WTC11 (cell line): ENCODE data around the gene CELSR1. TPM values are rescaled to one million over a fixed set of nuclear protein-coding genes. Genes with fewer than 3 reads are reported as not detected.

Experiments used
- ATAC-seq: fragments of 200-7000 bp; cut with Tn5 transposase; 2 replicates; pipeline ENCODE4 v1.10.0; 2021; ENCODE audit warnings: mild to moderate bottlenecking, moderate library complexity
- CTCF ChIA-PET: fragments of 300-600 bp; sonication (Branson Sonifier 250); formaldehyde crosslinking; loops from one replicate; lab custom pipeline; 2021; ENCODE audit warnings: antibody characterized with exemption; lab: Charles Lee
- POLR2A ChIA-PET: fragments of 350-600 bp; sonication (Branson Sonifier 250); formaldehyde crosslinking; loops from one replicate; lab custom pipeline; 2021; ENCODE audit warnings: antibody characterized with exemption; lab: Charles Lee
- DNase-seq: peaks from one replicate; pipeline ENCODE4 v3.0.0; 2021; ENCODE audit warnings: low spot score
- H3K27ac Mint-ChIP-seq: 2 replicates; pipeline ENCODE4 v1.8.0; 2021; ENCODE audit warnings: mixed read lengths
- H3K27me3 Mint-ChIP-seq: 2 replicates; pipeline ENCODE4 v1.8.0; 2021; ENCODE audit warnings: low read depth, mild to moderate bottlenecking, moderate library complexity, mixed read lengths
- H3K36me3 Mint-ChIP-seq: 2 replicates; pipeline ENCODE4 v1.8.0; 2021; ENCODE audit warnings: mixed read lengths
- H3K4me1 Mint-ChIP-seq: 2 replicates; pipeline ENCODE4 v1.8.0; 2022; ENCODE audit warnings: mixed read lengths
- H3K4me3 Mint-ChIP-seq: 2 replicates; pipeline ENCODE4 v1.8.0; 2021; ENCODE audit warnings: mild to moderate bottlenecking, moderate library complexity, mixed read lengths
- H3K9me3 Mint-ChIP-seq: 2 replicates; pipeline ENCODE4 v1.8.0; 2021; ENCODE audit warnings: mixed read lengths
- ARID4B ChIP-seq: sonication (generic); formaldehyde crosslinking; IDR thresholded peaks from 2 replicates; pipeline ENCODE4 v1.8.0; 2023; ENCODE audit warnings: missing genetic modification reagents, mild to moderate bottlenecking, borderline replicate concordance
- ATF2 ChIP-seq: sonication (generic); formaldehyde crosslinking; IDR thresholded peaks from 2 replicates; pipeline ENCODE4 v1.8.1; 2022; ENCODE audit warnings: low read depth, missing genetic modification reagents, borderline replicate concordance
- ATF3 ChIP-seq: sonication (generic); formaldehyde crosslinking; conservative IDR thresholded peaks from 2 replicates; pipeline ENCODE4 v1.8.1; 2022; ENCODE audit warnings: mild to moderate bottlenecking, missing genetic modification reagents
- CDX4 ChIP-seq: fragments of 250-450 bp; sonication (Bioruptor Pico); IDR thresholded peaks from 2 replicates; pipeline ENCODE4 v1.9.0; 2021; ENCODE audit warnings: moderate library complexity, mild to moderate bottlenecking, inconsistent platforms, borderline replicate concordance
- CREB1 ChIP-seq: sonication (generic); formaldehyde crosslinking; IDR thresholded peaks from 2 replicates; pipeline ENCODE4 v1.8.0; 2023; ENCODE audit warnings: mild to moderate bottlenecking, missing genetic modification reagents
- CTCF ChIP-seq: fragments of 200-600 bp; IDR thresholded peaks from 2 replicates; pipeline ENCODE4 v1.8.0; 2022; ENCODE audit warnings: antibody characterized with exemption
- FOXP1 ChIP-seq: sonication (generic); formaldehyde crosslinking; IDR thresholded peaks from 2 replicates; pipeline ENCODE4 v1.8.0; 2022; ENCODE audit warnings: missing genetic modification reagents, mild to moderate bottlenecking, moderate library complexity, borderline replicate concordance
- GABPB1 ChIP-seq: sonication (generic); formaldehyde crosslinking; IDR thresholded peaks from 2 replicates; pipeline ENCODE4 v1.8.1; 2023; ENCODE audit warnings: mild to moderate bottlenecking, missing genetic modification reagents
- KAT7 ChIP-seq: sonication (generic); formaldehyde crosslinking; IDR thresholded peaks from 2 replicates; pipeline ENCODE4 v1.8.1; 2023; ENCODE audit warnings: missing genetic modification reagents, mild to moderate bottlenecking, borderline replicate concordance
- MAX ChIP-seq: sonication (generic); formaldehyde crosslinking; IDR thresholded peaks from 2 replicates; pipeline ENCODE4 v1.8.0; 2022; ENCODE audit warnings: mild to moderate bottlenecking, missing genetic modification reagents
- MLX ChIP-seq: sonication (generic); formaldehyde crosslinking; IDR thresholded peaks from 2 replicates; pipeline ENCODE4 v1.8.1; 2023; ENCODE audit warnings: mild to moderate bottlenecking, missing genetic modification reagents, moderate library complexity
- RELA ChIP-seq: sonication (generic); formaldehyde crosslinking; IDR thresholded peaks from 2 replicates; pipeline ENCODE4 v1.8.1; 2022; ENCODE audit warnings: missing genetic modification reagents, mild to moderate bottlenecking, borderline replicate concordance
- TP53 ChIP-seq: sonication (generic); formaldehyde crosslinking; IDR thresholded peaks from 2 replicates; pipeline ENCODE4 v1.8.1; 2023; ENCODE audit warnings: mild to moderate bottlenecking, missing genetic modification reagents
- USF2 ChIP-seq: sonication (generic); formaldehyde crosslinking; IDR thresholded peaks from 2 replicates; pipeline ENCODE4 v1.8.1; 2023; ENCODE audit warnings: mild to moderate bottlenecking, missing genetic modification reagents, moderate library complexity
- ZBTB43 ChIP-seq: sonication (generic); formaldehyde crosslinking; IDR thresholded peaks from 2 replicates; pipeline ENCODE4 v1.8.1; 2023; ENCODE audit warnings: mild to moderate bottlenecking, missing genetic modification reagents
- ZMAT4 ChIP-seq: fragments of 250-450 bp; sonication (Bioruptor Pico); IDR thresholded peaks from 2 replicates; pipeline ENCODE4 v1.9.0; 2021; ENCODE audit warnings: mild to moderate bottlenecking
- ZNF121 ChIP-seq: sonication (generic); formaldehyde crosslinking; IDR thresholded peaks from 2 replicates; pipeline ENCODE4 v1.8.0; 2023; ENCODE audit warnings: missing genetic modification reagents
- ZNF232 ChIP-seq: sonication (generic); formaldehyde crosslinking; IDR thresholded peaks from 2 replicates; pipeline ENCODE4 v1.8.0; 2022; ENCODE audit warnings: mild to moderate bottlenecking, missing genetic modification reagents
- ZNF317 ChIP-seq: sonication (generic); formaldehyde crosslinking; IDR thresholded peaks from 2 replicates; pipeline ENCODE4 v1.8.1; 2023; ENCODE audit warnings: low read depth, mild to moderate bottlenecking, moderate library complexity, missing genetic modification reagents, borderline replicate concordance
- ZNF423 ChIP-seq: fragments of 250-450 bp; sonication (Bioruptor Pico); IDR thresholded peaks from 2 replicates; pipeline ENCODE4 v2.1.2; 2022; ENCODE audit warnings: mild to moderate bottlenecking, moderate library complexity
- ZNF512 ChIP-seq: sonication (generic); formaldehyde crosslinking; IDR thresholded peaks from 2 replicates; pipeline ENCODE4 v1.8.1; 2022; ENCODE audit warnings: missing genetic modification reagents, borderline replicate concordance
- total RNA-seq: library from RNA; stranded (reverse); gene quantifications from 3 replicates; pipeline ENCODE4 v1.2.3, GENCODE V29; 2021

The CELSR1 gene
- total RNA-seq, 1 experiment from 2014 or later: 16.8 TPM

- TF ChIP-seq ZMAT4 (CRISPR knock-in tag) (no peak), CDX4 (no peak), ZNF423 (CRISPR knock-in tag) (peak; percentile 53), ZNF317 (CRISPR knock-in tag) (no peak), ZNF121 (CRISPR knock-in tag) (0 out of 2 replicates have a peak, but pooled peaks have one; percentile 31), RELA (CRISPR knock-in tag) (no peak), GABPB1 (CRISPR knock-in tag) (no peak), USF2 (no peak; the same call in 1 of the 2 replicates), ZBTB43 (no peak), ZNF512 (CRISPR knock-in tag) (no peak), CREB1 (CRISPR knock-in tag) (no peak), CTCF (peak; percentile 82), KAT7 (CRISPR knock-in tag) (no peak), MLX (CRISPR knock-in tag) (no peak)
These were observed 181.9 kb downstream of the CELSR1 start (continued) for GRCh38 chr22:46355369-46355995.

- H3K27me3 Mint-ChIP-seq: no peaks in the 10 kb centered on the region
- no peaks in the 10 kb centered on the region for H3K9me3 Mint-ChIP-seq
- no peaks in the 10 kb centered on the region for H3K4me1 Mint-ChIP-seq
- H3K4me3 Mint-ChIP-seq: no peak overlapping the region
- no peak overlapping the region for H3K27ac Mint-ChIP-seq
- ChIA-PET CTCF (interaction anchor here (0.6 to 3.1 kb wide), 12 partner anchors 12 to 349 kb away, joined by 3 to 34 read pairs (median 4); no protein-coding TSS in a partner anchor), POLR2A (interaction anchor here (1.4 kb wide), 1 partner anchor 13 kb away, joined by 4 read pairs; no protein-coding TSS in a partner anchor)
- peaks cover 32% of the 10 kb centered on the region for H3K36me3 Mint-ChIP-seq
- no peak for ATAC-seq
- DNase-seq: no peak
- TF ChIP-seq ZMAT4 (CRISPR knock-in tag) (no peak), ARID4B (CRISPR knock-in tag) (no peak), ATF3 (CRISPR knock-in tag) (no peak), TP53 (no peak), ZNF232 (CRISPR knock-in tag) (no peak), MAX (CRISPR knock-in tag) (no peak), ATF2 (no peak), FOXP1 (CRISPR knock-in tag) (no peak)
These were observed 182.5 kb downstream of the CELSR1 start for GRCh38 chr22:46354993-46355305.
